ENCODE results near the gene REV1.

The REV1 gene

GRCh38 chr2:99448556-99448955, 41.3 kb downstream of the REV1 start:
- DNase-seq (ENCODE audit: low read depth): no peak
- no peaks in the 10 kb centered on the region for H3K27me3 ChIP-seq (replicated peaks; ENCODE audit: control insufficient read depth, insufficient read depth, low read length)
- H3K4me3 ChIP-seq (ENCODE audit: low read length): no peak overlapping the region
- no peaks in the 10 kb centered on the region for H3K4me1 ChIP-seq (ENCODE audit: control insufficient read depth, insufficient read depth, low read length)
- peaks cover 41% of the 10 kb centered on the region for H3K36me3 ChIP-seq (ENCODE audit: control insufficient read depth, insufficient read depth, low read length, severe bottlenecking)
- no peak overlapping the region for H3K9ac ChIP-seq (ENCODE audit: low read length)
- H3K9me3 ChIP-seq (ENCODE audit: control insufficient read depth, low read length): no peaks in the 10 kb centered on the region

GRCh38 chr2:99445065-99445464, 44.8 kb downstream of the REV1 start:
- DNase-seq (ENCODE audit: low read depth): no peak
- peaks cover 31% of the 10 kb centered on the region for H3K36me3 ChIP-seq (ENCODE audit: control insufficient read depth, insufficient read depth, low read length, severe bottlenecking)
- no peaks in the 10 kb centered on the region for H3K27me3 ChIP-seq (replicated peaks; ENCODE audit: control insufficient read depth, insufficient read depth, low read length)
- H3K9ac ChIP-seq (ENCODE audit: low read length): no peak overlapping the region
- H3K4me3 ChIP-seq (ENCODE audit: low read length): no peak overlapping the region
- H3K9me3 ChIP-seq (ENCODE audit: control insufficient read depth, low read length): no peaks in the 10 kb centered on the region
- no peaks in the 10 kb centered on the region for H3K4me1 ChIP-seq (ENCODE audit: control insufficient read depth, insufficient read depth, low read length)

- H3K9ac ChIP-seq (ENCODE audit: low read length): no peak overlapping the region
- peaks cover 37% of the 10 kb centered on the region for H3K36me3 ChIP-seq (ENCODE audit: control insufficient read depth, insufficient read depth, low read length, severe bottlenecking)
- H3K4me3 ChIP-seq (ENCODE audit: low read length): no peak overlapping the region
- H3K4me1 ChIP-seq (ENCODE audit: control insufficient read depth, insufficient read depth, low read length): no peaks in the 10 kb centered on the region
- no peak for DNase-seq (ENCODE audit: low read depth)
- H3K9me3 ChIP-seq (ENCODE audit: control insufficient read depth, low read length): no peaks in the 10 kb centered on the region
- H3K27me3 ChIP-seq (replicated peaks; ENCODE audit: control insufficient read depth, insufficient read depth, low read length): no peaks in the 10 kb centered on the region
Measured at GRCh38 chr2:99444222-99444621, 45.6 kb downstream of the REV1 start.

GRCh38 chr2:99442837-99443236, 47.0 kb downstream of the REV1 start:
- no peak for DNase-seq (ENCODE audit: low read depth)
- Histone ChIP-seq H3K9ac (ENCODE audit: low read length) (no peak overlapping the region), H3K4me1 (ENCODE audit: control insufficient read depth, insufficient read depth, low read length) (no peaks in the 10 kb centered on the region), H3K36me3 (ENCODE audit: control insufficient read depth, insufficient read depth, low read length, severe bottlenecking) (peaks cover 39% of the 10 kb centered on the region), H3K9me3 (ENCODE audit: control insufficient read depth, low read length) (no peaks in the 10 kb centered on the region), H3K4me3 (ENCODE audit: low read length) (no peak overlapping the region), H3K27me3 (replicated peaks; ENCODE audit: control insufficient read depth, insufficient read depth, low read length) (no peaks in the 10 kb centered on the region)

- H3K9me3 ChIP-seq (ENCODE audit: control insufficient read depth, low read length): no peaks in the 10 kb centered on the region
- H3K36me3 ChIP-seq (ENCODE audit: control insufficient read depth, insufficient read depth, low read length, severe bottlenecking): peaks cover 35% of the 10 kb centered on the region
- H3K9ac ChIP-seq (ENCODE audit: low read length): no peak overlapping the region
- no peak for DNase-seq (ENCODE audit: low read depth)
- no peaks in the 10 kb centered on the region for H3K27me3 ChIP-seq (replicated peaks; ENCODE audit: control insufficient read depth, insufficient read depth, low read length)
- H3K4me3 ChIP-seq (ENCODE audit: low read length): no peak overlapping the region
- no peaks in the 10 kb centered on the region for H3K4me1 ChIP-seq (ENCODE audit: control insufficient read depth, insufficient read depth, low read length)
Measured at GRCh38 chr2:99439971-99440505, 49.8 kb downstream of the REV1 start.

GRCh38 chr2:99436874-99437273, 52.9 kb downstream of the REV1 start:
- no peak overlapping the region for H3K9ac ChIP-seq (ENCODE audit: low read length)

GRCh38 chr2:99433340-99433739, 56.5 kb downstream of the REV1 start:
- Histone ChIP-seq H3K4me3 (ENCODE audit: low read length) (no peak overlapping the region), H3K36me3 (ENCODE audit: control insufficient read depth, insufficient read depth, low read length, severe bottlenecking) (peaks cover 37% of the 10 kb centered on the region), H3K9me3 (ENCODE audit: control insufficient read depth, low read length) (no peaks in the 10 kb centered on the region), H3K27me3 (replicated peaks; ENCODE audit: control insufficient read depth, insufficient read depth, low read length) (no peaks in the 10 kb centered on the region), H3K4me1 (ENCODE audit: control insufficient read depth, insufficient read depth, low read length) (peaks cover 15% of the 10 kb centered on the region), H3K9ac (ENCODE audit: low read length) (no peak overlapping the region)
- DNase-seq (ENCODE audit: low read depth): no peak

More at GRCh38 chr2:99436874-99437273, 52.9 kb downstream of the REV1 start:
- Histone ChIP-seq H3K4me1 (ENCODE audit: control insufficient read depth, insufficient read depth, low read length) (no peaks in the 10 kb centered on the region), H3K36me3 (ENCODE audit: control insufficient read depth, insufficient read depth, low read length, severe bottlenecking) (peaks cover 44% of the 10 kb centered on the region), H3K9me3 (ENCODE audit: control insufficient read depth, low read length) (no peaks in the 10 kb centered on the region), H3K27me3 (replicated peaks; ENCODE audit: control insufficient read depth, insufficient read depth, low read length) (no peaks in the 10 kb centered on the region), H3K4me3 (ENCODE audit: low read length) (no peak overlapping the region)
- DNase-seq (ENCODE audit: low read depth): no peak

GRCh38 chr2:99431587-99432275, 58.1 kb downstream of the REV1 start:
- peak; percentile 50 for DNase-seq (ENCODE audit: low read depth)
- peaks cover 15% of the 10 kb centered on the region for H3K4me1 ChIP-seq (ENCODE audit: control insufficient read depth, insufficient read depth, low read length)
- H3K9me3 ChIP-seq (ENCODE audit: control insufficient read depth, low read length): no peaks in the 10 kb centered on the region
- H3K36me3 ChIP-seq (ENCODE audit: control insufficient read depth, insufficient read depth, low read length, severe bottlenecking): peaks cover 41% of the 10 kb centered on the region
- H3K4me3 ChIP-seq (ENCODE audit: low read length): no peak overlapping the region
- H3K27me3 ChIP-seq (replicated peaks; ENCODE audit: control insufficient read depth, insufficient read depth, low read length): no peaks in the 10 kb centered on the region
- no peak overlapping the region for H3K9ac ChIP-seq (ENCODE audit: low read length)

- peak; percentile 78 for DNase-seq (ENCODE audit: low read depth)
- H3K4me1 ChIP-seq (ENCODE audit: control insufficient read depth, insufficient read depth, low read length): peaks cover 15% of the 10 kb centered on the region
- H3K36me3 ChIP-seq (ENCODE audit: control insufficient read depth, insufficient read depth, low read length, severe bottlenecking): peaks cover 45% of the 10 kb centered on the region
- H3K4me3 ChIP-seq (ENCODE audit: low read length): no peak overlapping the region
- no peaks in the 10 kb centered on the region for H3K27me3 ChIP-seq (replicated peaks; ENCODE audit: control insufficient read depth, insufficient read depth, low read length)
- H3K9ac ChIP-seq (ENCODE audit: low read length): no peak overlapping the region
- H3K9me3 ChIP-seq (ENCODE audit: control insufficient read depth, low read length): no peaks in the 10 kb centered on the region
Measured at GRCh38 chr2:99430614-99431291, 59.1 kb downstream of the REV1 start.

GRCh38 chr2:99425022-99425421, 64.8 kb downstream of the REV1 start:
- no peaks in the 10 kb centered on the region for H3K27me3 ChIP-seq (replicated peaks; ENCODE audit: control insufficient read depth, insufficient read depth, low read length)
- H3K4me1 ChIP-seq (ENCODE audit: control insufficient read depth, insufficient read depth, low read length): peaks cover 43% of the 10 kb centered on the region
- H3K4me3 ChIP-seq (ENCODE audit: low read length): no peak overlapping the region
- DNase-seq (ENCODE audit: low read depth): peak; percentile 58
- H3K36me3 ChIP-seq (ENCODE audit: control insufficient read depth, insufficient read depth, low read length, severe bottlenecking): peaks cover 66% of the 10 kb centered on the region
- H3K9me3 ChIP-seq (ENCODE audit: control insufficient read depth, low read length): no peaks in the 10 kb centered on the region
- no peak overlapping the region for H3K9ac ChIP-seq (ENCODE audit: low read length)

GRCh38 chr2:99424371-99424770, 65.4 kb downstream of the REV1 start:
- Histone ChIP-seq H3K4me1 (ENCODE audit: control insufficient read depth, insufficient read depth, low read length) (peaks cover 49% of the 10 kb centered on the region), H3K9me3 (ENCODE audit: control insufficient read depth, low read length) (no peaks in the 10 kb centered on the region), H3K27me3 (replicated peaks; ENCODE audit: control insufficient read depth, insufficient read depth, low read length) (no peaks in the 10 kb centered on the region), H3K36me3 (ENCODE audit: control insufficient read depth, insufficient read depth, low read length, severe bottlenecking) (peaks cover 66% of the 10 kb centered on the region), H3K9ac (ENCODE audit: low read length) (no peak overlapping the region), H3K4me3 (ENCODE audit: low read length) (no peak overlapping the region)
- DNase-seq (ENCODE audit: low read depth): no peak

Data from adipocyte (in vitro differentiated cells).